Caco-2 (cell line): ENCODE measurements around the gene CELA2B. TPM values are rescaled to one million over a fixed set of nuclear protein-coding genes. Genes with fewer than 3 reads are reported as not detected.

Experiments used
- BruUV-seq: library from RNA; stranded (reverse); fragments of 400-500 nt; replicated peaks from 2 replicates; lab custom pipeline; 2021; lab: Mats Ljungman, UMichigan
- CTCF ChIA-PET: fragments of 300-600 bp; sonication (Branson Sonifier 250); formaldehyde crosslinking; loops from one replicate; lab custom pipeline; 2022; ENCODE audit warnings: antibody characterized with exemption; lab: Charles Lee
- POLR2A ChIA-PET: fragments of 300-600 bp; sonication (Branson Sonifier 250); formaldehyde crosslinking; loops from one replicate; lab custom pipeline; 2022; ENCODE audit warnings: antibody characterized with exemption; lab: Charles Lee
- DNase-seq, 2 experiments: peaks; one replicate each; pipeline versions ENCODE4 v3.0.0 to v3.0.0-alpha.2; 2020 to 2022
- H3K27me3 ChIP-seq: replicated peaks from 2 replicates; pipeline ENCODE4 v1.6.0; 2011; ENCODE audit warnings: low read length; ENCODE audit not compliant: control insufficient read depth, insufficient read depth
- H3K36me3 ChIP-seq: 2 replicates; pipeline ENCODE4 v1.5.1; 2011; ENCODE audit warnings: low read length; ENCODE audit not compliant: control insufficient read depth, insufficient read depth
- H3K4me1 ChIP-seq: fragments of 250-450 bp; sonication (Bioruptor Pico); 2 replicates; pipeline ENCODE4 v1.5.1; 2020; ENCODE audit warnings: mild to moderate bottlenecking
- H3K4me3 ChIP-seq: 2 replicates; pipeline ENCODE4 v1.5.1; 2011; ENCODE audit warnings: low read depth, mild to moderate bottlenecking, control low read depth, low read length
- H3K9me3 ChIP-seq: fragments of 250-450 bp; sonication (Bioruptor Pico); 2 replicates; pipeline ENCODE4 v1.5.1; 2020; ENCODE audit warnings: mild to moderate bottlenecking, moderate library complexity
- H3K27ac Mint-ChIP-seq: one replicate; pipeline ENCODE4 v1.8.0; 2022; ENCODE audit warnings: mixed read lengths; ENCODE audit not compliant: unreplicated experiment
- H3K27me3 Mint-ChIP-seq: one replicate; pipeline ENCODE4 v1.8.0; 2022; ENCODE audit warnings: mixed read lengths; ENCODE audit not compliant: insufficient read depth, unreplicated experiment
- H3K36me3 Mint-ChIP-seq: one replicate; pipeline ENCODE4 v1.8.0; 2022; ENCODE audit warnings: mild to moderate bottlenecking, mixed read lengths; ENCODE audit not compliant: insufficient read depth, unreplicated experiment
- H3K4me1 Mint-ChIP-seq: one replicate; pipeline ENCODE4 v1.8.0; 2022; ENCODE audit warnings: low read depth, mixed read lengths; ENCODE audit not compliant: unreplicated experiment
- H3K4me3 Mint-ChIP-seq: one replicate; pipeline ENCODE4 v1.8.0; 2022; ENCODE audit warnings: mild to moderate bottlenecking, moderate library complexity, mixed read lengths; ENCODE audit not compliant: unreplicated experiment
- H3K9me3 Mint-ChIP-seq: one replicate; pipeline ENCODE4 v1.8.0; 2022; ENCODE audit warnings: mixed read lengths; ENCODE audit not compliant: unreplicated experiment
- intact Hi-C: fragments of 100-400 bp; cut with micrococcal nuclease; formaldehyde crosslinking; loops from one replicate; pipeline ENCODE4 v1.10.0; 2022; ENCODE audit not compliant: unreplicated experiment
- total RNA-seq: library from RNA; stranded (reverse); gene quantifications from 2 replicates; pipeline ENCODE4 v1.2.3, GENCODE V29; 2022
- TF ChIP-seq, protein P1 (sequence below), 2 experiments: fragments of 200-600 bp in 1 of 2; IDR thresholded peaks; 1 replicate in 1 of 2; 2 replicates in 1 of 2; pipeline versions ENCODE4 v1.5.1 to v1.8.0; 2011 to 2022; ENCODE audit warnings: antibody characterized with exemption in 1 of 2, control low read depth in 1 of 2, inconsistent platforms in 1 of 2, low read depth in 1 of 2, low read length in 1 of 2, mild to moderate bottlenecking in 1 of 2, moderate library complexity in 1 of 2; ENCODE audit not compliant: insufficient read depth in 1 of 2, severe bottlenecking in 1 of 2, unreplicated experiment in 1 of 2

The CELA2B gene
- total RNA-seq, 1 experiment from 2014 or later, result not detected

- no TSS peak for BruUV-seq
Observed at GRCh38 chr1:15442759-15443158, 33.1 kb upstream of the CELA2B start.

GRCh38 chr1:15443281-15443680 is 32.6 kb upstream of the CELA2B start:
- no peak for DNase-seq
- POLR2A ChIA-PET, result no interaction called here
- no TSS peak for BruUV-seq

More at GRCh38 chr1:15442759-15443158, 33.1 kb upstream of the CELA2B start:
- H3K36me3 ChIP-seq, result no peaks in the 10 kb centered on the region
- DNase-seq, result no peak
- Mint-ChIP-seq H3K4me3 (no peak overlapping the region), H3K27me3 (no peaks in the 10 kb centered on the region), H3K9me3 (no peaks in the 10 kb centered on the region), H3K27ac (no peak overlapping the region), H3K4me1 (no peaks in the 10 kb centered on the region), H3K36me3 (no peaks in the 10 kb centered on the region)
- no peaks in the 10 kb centered on the region for H3K9me3 ChIP-seq
- H3K4me3 ChIP-seq, result no peak overlapping the region
- intact Hi-C loops, result no loop called here
- ChIA-PET POLR2A (no interaction called here), CTCF (no interaction called here)
- no peaks in the 10 kb centered on the region; the same call in 1 of the 2 replicates for H3K27me3 ChIP-seq
- TF ChIP-seq, protein P1, sequence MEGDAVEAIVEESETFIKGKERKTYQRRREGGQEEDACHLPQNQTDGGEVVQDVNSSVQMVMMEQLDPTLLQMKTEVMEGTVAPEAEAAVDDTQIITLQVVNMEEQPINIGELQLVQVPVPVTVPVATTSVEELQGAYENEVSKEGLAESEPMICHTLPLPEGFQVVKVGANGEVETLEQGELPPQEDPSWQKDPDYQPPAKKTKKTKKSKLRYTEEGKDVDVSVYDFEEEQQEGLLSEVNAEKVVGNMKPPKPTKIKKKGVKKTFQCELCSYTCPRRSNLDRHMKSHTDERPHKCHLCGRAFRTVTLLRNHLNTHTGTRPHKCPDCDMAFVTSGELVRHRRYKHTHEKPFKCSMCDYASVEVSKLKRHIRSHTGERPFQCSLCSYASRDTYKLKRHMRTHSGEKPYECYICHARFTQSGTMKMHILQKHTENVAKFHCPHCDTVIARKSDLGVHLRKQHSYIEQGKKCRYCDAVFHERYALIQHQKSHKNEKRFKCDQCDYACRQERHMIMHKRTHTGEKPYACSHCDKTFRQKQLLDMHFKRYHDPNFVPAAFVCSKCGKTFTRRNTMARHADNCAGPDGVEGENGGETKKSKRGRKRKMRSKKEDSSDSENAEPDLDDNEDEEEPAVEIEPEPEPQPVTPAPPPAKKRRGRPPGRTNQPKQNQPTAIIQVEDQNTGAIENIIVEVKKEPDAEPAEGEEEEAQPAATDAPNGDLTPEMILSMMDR (IDR thresholded peaks at IDR 0.05; ENCODE audit: insufficient read depth in 1 of 2, low read depth in 1 of 2, low read length in 1 of 2, severe bottlenecking in 1 of 2, unreplicated experiment in 1 of 2), result no peak
- H3K4me1 ChIP-seq, result no peaks in the 10 kb centered on the region

DNA sequence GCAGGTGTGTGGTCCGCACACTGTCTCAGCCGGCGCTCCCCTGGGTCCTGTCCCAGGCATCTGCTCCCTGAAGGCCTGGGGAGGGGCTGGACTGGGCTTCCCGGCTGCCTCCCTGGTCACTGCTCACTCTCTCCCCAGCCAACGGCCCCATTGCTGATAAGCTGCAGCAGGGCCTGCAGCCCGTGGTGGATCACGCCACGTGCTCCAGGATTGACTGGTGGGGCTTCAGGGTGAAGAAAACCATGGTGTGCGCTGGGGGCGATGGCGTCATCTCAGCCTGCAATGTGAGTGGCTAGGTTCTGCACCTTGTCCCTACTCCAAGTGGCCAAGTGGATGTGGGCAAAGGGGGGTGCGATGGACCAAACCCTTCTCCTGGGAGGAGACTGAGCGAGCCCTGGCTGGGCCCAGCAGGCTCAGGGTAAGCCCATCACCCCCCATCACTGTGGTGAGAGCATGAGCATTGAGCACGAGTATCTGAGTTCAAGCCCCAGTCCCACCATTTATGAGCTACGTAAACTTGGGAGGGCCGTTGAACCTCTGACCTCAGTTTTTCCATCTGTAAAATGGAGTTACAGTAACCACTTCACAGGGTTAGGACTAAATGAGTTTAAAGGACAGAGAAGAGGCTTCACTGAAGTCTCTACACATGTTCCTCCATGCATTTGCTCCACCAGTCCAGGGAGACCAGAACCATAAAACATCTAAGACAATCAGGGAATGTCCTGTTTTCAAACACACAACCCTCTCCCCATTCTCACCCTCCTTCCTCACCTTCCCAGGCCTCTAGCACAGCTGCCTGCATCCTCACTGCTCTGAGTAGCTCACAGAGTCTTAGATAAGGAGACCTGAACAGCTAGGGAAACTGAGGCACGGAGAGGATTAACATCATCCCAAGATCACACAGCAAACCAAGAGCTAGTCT is 31.2 kb upstream of the CELA2B start:
- Mint-ChIP-seq H3K36me3 (no peaks in the 10 kb centered on the region), H3K9me3 (no peaks in the 10 kb centered on the region), H3K4me3 (no peak overlapping the region), H3K27ac (no peak overlapping the region), H3K27me3 (no peaks in the 10 kb centered on the region), H3K4me1 (no peaks in the 10 kb centered on the region)
- Histone ChIP-seq H3K4me3 (no peak overlapping the region), H3K4me1 (no peaks in the 10 kb centered on the region), H3K27me3 (no peaks in the 10 kb centered on the region; the same call in 1 of the 2 replicates), H3K36me3 (no peaks in the 10 kb centered on the region), H3K9me3 (no peaks in the 10 kb centered on the region)
- POLR2A ChIA-PET, result no interaction called here
- CTCF ChIA-PET, result interaction anchor here (1.5 kb wide), 1 partner anchor 121 kb away, joined by 4 read pairs; no protein-coding TSS in a partner anchor
- BruUV-seq, result no TSS peak
- intact Hi-C loops, result no loop called here
- TF ChIP-seq, protein P1 (IDR thresholded peaks at IDR 0.05; ENCODE audit: insufficient read depth in 1 of 2, low read depth in 1 of 2, low read length in 1 of 2, severe bottlenecking in 1 of 2, unreplicated experiment in 1 of 2), result no peak
- DNase-seq, result no peak

More at GRCh38 chr1:15443281-15443680, 32.6 kb upstream of the CELA2B start:
- H3K4me3 Mint-ChIP-seq, result no peak overlapping the region
- Histone ChIP-seq H3K4me3 (no peak overlapping the region), H3K27me3 (no peaks in the 10 kb centered on the region; the same call in 1 of the 2 replicates), H3K9me3 (no peaks in the 10 kb centered on the region), H3K4me1 (no peaks in the 10 kb centered on the region), H3K36me3 (no peaks in the 10 kb centered on the region)
- no peaks in the 10 kb centered on the region for H3K36me3 Mint-ChIP-seq
- H3K9me3 Mint-ChIP-seq, result no peaks in the 10 kb centered on the region
- no peaks in the 10 kb centered on the region for H3K4me1 Mint-ChIP-seq
- no peaks in the 10 kb centered on the region for H3K27me3 Mint-ChIP-seq
- H3K27ac Mint-ChIP-seq, result no peak overlapping the region
- CTCF ChIA-PET, result interaction anchor here (0.5 to 1.5 kb wide), 2 partner anchors 24 to 120 kb away, joined by 4 to 6 read pairs; no protein-coding TSS in a partner anchor
- TF ChIP-seq, protein P1 (IDR thresholded peaks at IDR 0.05; ENCODE audit: insufficient read depth in 1 of 2, low read depth in 1 of 2, low read length in 1 of 2, severe bottlenecking in 1 of 2, unreplicated experiment in 1 of 2), result no peak
- intact Hi-C loops, result no loop called here
